ENCODE measurements around the gene FGD3.
A peak's percentile ranks its signal among the peaks of the same experiment; 100 is the strongest.

Gene FGD3

GRCh38 chr9:92942688-92943616 lies 4.4 kb upstream of the FGD3 start:
- no peak overlapping the region for H3K27ac ChIP-seq (ENCODE audit: low read length)
- H3K36me3 ChIP-seq (ENCODE audit: control insufficient read depth in 1 of 2, insufficient read depth in 2 of 2, low read length in 2 of 2): no peaks in the 10 kb centered on the region
- H3K9me3 ChIP-seq (ENCODE audit: control insufficient read depth in 1 of 2, low read length in 2 of 2): no peaks in the 10 kb centered on the region
- H3K4me1 ChIP-seq (ENCODE audit: control insufficient read depth in 1 of 2, insufficient read depth in 2 of 2, low read length in 2 of 2): peaks cover 0 to 5% of the 10 kb centered on the region in 2 donors
- H3K4me3 ChIP-seq (ENCODE audit: low read depth in 1 of 2, low read length in 2 of 2): no peak overlapping the region
- peaks cover 13% of the 10 kb centered on the region for H3K27me3 ChIP-seq (ENCODE audit: low read depth, low read length)

- H3K4me1 ChIP-seq (ENCODE audit: control insufficient read depth in 1 of 2, insufficient read depth in 2 of 2, low read length in 2 of 2): peaks cover 0 to 7% of the 10 kb centered on the region in 2 donors
- H3K27me3 ChIP-seq (ENCODE audit: low read depth, low read length): peaks cover 24% of the 10 kb centered on the region
Measured at GRCh38 chr9:92944921-92945320, 2.4 kb upstream of the FGD3 start.

GRCh38 chr9:92945796-92946195 lies 1.5 kb upstream of the FGD3 start:
- Histone ChIP-seq H3K4me1 (ENCODE audit: control insufficient read depth in 1 of 2, insufficient read depth in 2 of 2, low read length in 2 of 2) (peaks cover 0 to 7% of the 10 kb centered on the region in 2 donors), H3K27ac (ENCODE audit: low read length) (no peak overlapping the region), H3K4me3 (ENCODE audit: low read depth in 1 of 2, low read length in 2 of 2) (no peak overlapping the region), H3K36me3 (ENCODE audit: control insufficient read depth in 1 of 2, insufficient read depth in 2 of 2, low read length in 2 of 2) (no peaks in the 10 kb centered on the region), H3K9me3 (ENCODE audit: control insufficient read depth in 1 of 2, low read length in 2 of 2) (no peaks in the 10 kb centered on the region), H3K27me3 (ENCODE audit: low read depth, low read length) (peaks cover 24% of the 10 kb centered on the region)

More at GRCh38 chr9:92944921-92945320, 2.4 kb upstream of the FGD3 start:
- H3K27ac ChIP-seq (ENCODE audit: low read length): no peak overlapping the region
- no peaks in the 10 kb centered on the region for H3K36me3 ChIP-seq (ENCODE audit: control insufficient read depth in 1 of 2, insufficient read depth in 2 of 2, low read length in 2 of 2)
- no peak overlapping the region for H3K4me3 ChIP-seq (ENCODE audit: low read depth in 1 of 2, low read length in 2 of 2)
- H3K9me3 ChIP-seq (ENCODE audit: control insufficient read depth in 1 of 2, low read length in 2 of 2): no peaks in the 10 kb centered on the region

GRCh38 chr9:92948038-92948534 lies 763 bp downstream of the FGD3 start:
- H3K27ac ChIP-seq (ENCODE audit: low read length): no peak overlapping the region
- H3K4me3 ChIP-seq (ENCODE audit: low read depth in 1 of 2, low read length in 2 of 2): peak overlapping the region; percentile 44 to 71
- H3K9me3 ChIP-seq (ENCODE audit: control insufficient read depth in 1 of 2, low read length in 2 of 2): no peaks in the 10 kb centered on the region

GRCh38 chr9:92948632-92949031 lies 1.3 kb downstream of the FGD3 start:
- Histone ChIP-seq H3K9me3 (ENCODE audit: control insufficient read depth in 1 of 2, low read length in 2 of 2) (no peaks in the 10 kb centered on the region), H3K27me3 (ENCODE audit: low read depth, low read length) (peaks cover 24% of the 10 kb centered on the region), H3K4me3 (ENCODE audit: low read depth in 1 of 2, low read length in 2 of 2) (no peak overlapping the region), H3K36me3 (ENCODE audit: control insufficient read depth in 1 of 2, insufficient read depth in 2 of 2, low read length in 2 of 2) (no peaks in the 10 kb centered on the region), H3K27ac (ENCODE audit: low read length) (no peak overlapping the region), H3K4me1 (ENCODE audit: control insufficient read depth in 1 of 2, insufficient read depth in 2 of 2, low read length in 2 of 2) (peaks cover 0 to 7% of the 10 kb centered on the region in 2 donors)

More at GRCh38 chr9:92948038-92948534, 763 bp downstream of the FGD3 start:
- Histone ChIP-seq H3K27me3 (ENCODE audit: low read depth, low read length) (peaks cover 24% of the 10 kb centered on the region), H3K36me3 (ENCODE audit: control insufficient read depth in 1 of 2, insufficient read depth in 2 of 2, low read length in 2 of 2) (no peaks in the 10 kb centered on the region), H3K4me1 (ENCODE audit: control insufficient read depth in 1 of 2, insufficient read depth in 2 of 2, low read length in 2 of 2) (peaks cover 0 to 7% of the 10 kb centered on the region in 2 donors)

GRCh38 chr9:92949266-92949982 lies 2.1 kb downstream of the FGD3 start:
- Histone ChIP-seq H3K4me1 (ENCODE audit: control insufficient read depth in 1 of 2, insufficient read depth in 2 of 2, low read length in 2 of 2) (peaks cover 0 to 7% of the 10 kb centered on the region in 2 donors), H3K4me3 (ENCODE audit: low read depth in 1 of 2, low read length in 2 of 2) (no peak overlapping the region), H3K27ac (ENCODE audit: low read length) (no peak overlapping the region), H3K9me3 (ENCODE audit: control insufficient read depth in 1 of 2, low read length in 2 of 2) (no peaks in the 10 kb centered on the region), H3K36me3 (ENCODE audit: control insufficient read depth in 1 of 2, insufficient read depth in 2 of 2, low read length in 2 of 2) (no peaks in the 10 kb centered on the region), H3K27me3 (ENCODE audit: low read depth, low read length) (peaks cover 24% of the 10 kb centered on the region)

GRCh38 chr9:92950359-92950955 lies 3.1 kb downstream of the FGD3 start:
- H3K27ac ChIP-seq (ENCODE audit: low read length): no peak overlapping the region
- H3K27me3 ChIP-seq (ENCODE audit: low read depth, low read length): peaks cover 24% of the 10 kb centered on the region
- H3K36me3 ChIP-seq (ENCODE audit: control insufficient read depth in 1 of 2, insufficient read depth in 2 of 2, low read length in 2 of 2): no peaks in the 10 kb centered on the region
- H3K4me3 ChIP-seq (ENCODE audit: low read depth in 1 of 2, low read length in 2 of 2): no peak overlapping the region
- peaks cover 0 to 7% of the 10 kb centered on the region in 2 donors for H3K4me1 ChIP-seq (ENCODE audit: control insufficient read depth in 1 of 2, insufficient read depth in 2 of 2, low read length in 2 of 2)
- no peaks in the 10 kb centered on the region for H3K9me3 ChIP-seq (ENCODE audit: control insufficient read depth in 1 of 2, low read length in 2 of 2)

GRCh38 chr9:92952906-92953610 lies 5.7 kb downstream of the FGD3 start:
- Histone ChIP-seq H3K4me3 (ENCODE audit: low read depth in 1 of 2, low read length in 2 of 2) (no peak overlapping the region), H3K27ac (ENCODE audit: low read length) (no peak overlapping the region), H3K9me3 (ENCODE audit: control insufficient read depth in 1 of 2, low read length in 2 of 2) (no peaks in the 10 kb centered on the region), H3K27me3 (ENCODE audit: low read depth, low read length) (peaks cover 10% of the 10 kb centered on the region), H3K36me3 (ENCODE audit: control insufficient read depth in 1 of 2, insufficient read depth in 2 of 2, low read length in 2 of 2) (no peaks in the 10 kb centered on the region), H3K4me1 (ENCODE audit: control insufficient read depth in 1 of 2, insufficient read depth in 2 of 2, low read length in 2 of 2) (peaks cover 0 to 1% of the 10 kb centered on the region in 2 donors)

- H3K9me3 ChIP-seq (ENCODE audit: control insufficient read depth in 1 of 2, low read length in 2 of 2): no peaks in the 10 kb centered on the region
- no peaks in the 10 kb centered on the region for H3K36me3 ChIP-seq (ENCODE audit: control insufficient read depth in 1 of 2, insufficient read depth in 2 of 2, low read length in 2 of 2)
- no peaks in the 10 kb centered on the region for H3K4me1 ChIP-seq (ENCODE audit: control insufficient read depth in 1 of 2, insufficient read depth in 2 of 2, low read length in 2 of 2)
- no peaks in the 10 kb centered on the region for H3K27me3 ChIP-seq (ENCODE audit: low read depth, low read length)
- no peak overlapping the region for H3K27ac ChIP-seq (ENCODE audit: low read length)
- H3K4me3 ChIP-seq (ENCODE audit: low read depth in 1 of 2, low read length in 2 of 2): no peak overlapping the region
Measured at GRCh38 chr9:92954049-92954861, 6.9 kb downstream of the FGD3 start.

- Histone ChIP-seq H3K4me3 (ENCODE audit: low read depth in 1 of 2, low read length in 2 of 2) (no peak overlapping the region), H3K27ac (ENCODE audit: low read length) (no peak overlapping the region), H3K9me3 (ENCODE audit: control insufficient read depth in 1 of 2, low read length in 2 of 2) (no peaks in the 10 kb centered on the region), H3K4me1 (ENCODE audit: control insufficient read depth in 1 of 2, insufficient read depth in 2 of 2, low read length in 2 of 2) (no peaks in the 10 kb centered on the region), H3K27me3 (ENCODE audit: low read depth, low read length) (no peaks in the 10 kb centered on the region), H3K36me3 (ENCODE audit: control insufficient read depth in 1 of 2, insufficient read depth in 2 of 2, low read length in 2 of 2) (no peaks in the 10 kb centered on the region)
Measured at GRCh38 chr9:92954886-92955285, 7.6 kb downstream of the FGD3 start.

Measured in muscle layer of duodenum (tissue), 2 donors.